ENCODE measurements around the gene IQGAP2. TPM values are rescaled to one million over a fixed set of nuclear protein-coding genes. Genes with fewer than 3 reads are reported as not detected.
"Not testable (repeated sequence)": the region's sequence is repeated elsewhere in the genome, so short reads cannot be mapped to it uniquely, and the experiment has no call there.

Gene IQGAP2
- total RNA-seq, 1 donor from 2014 or later, result 7.8 TPM

DNA sequence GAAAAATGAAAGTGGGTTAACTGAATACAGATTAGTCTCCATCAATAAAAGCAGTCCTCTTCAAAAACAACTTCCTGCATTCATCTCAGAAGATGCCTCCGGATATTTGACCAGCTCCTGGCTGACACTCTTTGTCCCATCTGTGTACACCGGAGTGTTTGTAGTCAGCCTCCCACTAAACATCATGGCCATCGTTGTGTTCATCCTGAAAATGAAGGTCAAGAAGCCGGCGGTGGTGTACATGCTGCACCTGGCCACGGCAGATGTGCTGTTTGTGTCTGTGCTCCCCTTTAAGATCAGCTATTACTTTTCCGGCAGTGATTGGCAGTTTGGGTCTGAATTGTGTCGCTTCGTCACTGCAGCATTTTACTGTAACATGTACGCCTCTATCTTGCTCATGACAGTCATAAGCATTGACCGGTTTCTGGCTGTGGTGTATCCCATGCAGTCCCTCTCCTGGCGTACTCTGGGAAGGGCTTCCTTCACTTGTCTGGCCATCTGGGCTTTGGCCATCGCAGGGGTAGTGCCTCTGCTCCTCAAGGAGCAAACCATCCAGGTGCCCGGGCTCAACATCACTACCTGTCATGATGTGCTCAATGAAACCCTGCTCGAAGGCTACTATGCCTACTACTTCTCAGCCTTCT lies 329.4 kb downstream of the IQGAP2 start:
- intact Hi-C loops (cut with micrococcal nuclease), result no loop called here
- no peak for DNase-seq

DNA sequence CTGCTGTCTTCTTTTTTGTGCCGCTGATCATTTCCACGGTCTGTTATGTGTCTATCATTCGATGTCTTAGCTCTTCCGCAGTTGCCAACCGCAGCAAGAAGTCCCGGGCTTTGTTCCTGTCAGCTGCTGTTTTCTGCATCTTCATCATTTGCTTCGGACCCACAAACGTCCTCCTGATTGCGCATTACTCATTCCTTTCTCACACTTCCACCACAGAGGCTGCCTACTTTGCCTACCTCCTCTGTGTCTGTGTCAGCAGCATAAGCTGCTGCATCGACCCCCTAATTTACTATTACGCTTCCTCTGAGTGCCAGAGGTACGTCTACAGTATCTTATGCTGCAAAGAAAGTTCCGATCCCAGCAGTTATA lies 329.9 kb downstream of the IQGAP2 start:
- ATAC-seq, result no peak
- intact Hi-C loops (cut with micrococcal nuclease), result no loop called here
- no peak for DNase-seq

More for the DNA sequence above, 329.4 kb downstream of the IQGAP2 start:
- ATAC-seq, result no peak

DNA sequence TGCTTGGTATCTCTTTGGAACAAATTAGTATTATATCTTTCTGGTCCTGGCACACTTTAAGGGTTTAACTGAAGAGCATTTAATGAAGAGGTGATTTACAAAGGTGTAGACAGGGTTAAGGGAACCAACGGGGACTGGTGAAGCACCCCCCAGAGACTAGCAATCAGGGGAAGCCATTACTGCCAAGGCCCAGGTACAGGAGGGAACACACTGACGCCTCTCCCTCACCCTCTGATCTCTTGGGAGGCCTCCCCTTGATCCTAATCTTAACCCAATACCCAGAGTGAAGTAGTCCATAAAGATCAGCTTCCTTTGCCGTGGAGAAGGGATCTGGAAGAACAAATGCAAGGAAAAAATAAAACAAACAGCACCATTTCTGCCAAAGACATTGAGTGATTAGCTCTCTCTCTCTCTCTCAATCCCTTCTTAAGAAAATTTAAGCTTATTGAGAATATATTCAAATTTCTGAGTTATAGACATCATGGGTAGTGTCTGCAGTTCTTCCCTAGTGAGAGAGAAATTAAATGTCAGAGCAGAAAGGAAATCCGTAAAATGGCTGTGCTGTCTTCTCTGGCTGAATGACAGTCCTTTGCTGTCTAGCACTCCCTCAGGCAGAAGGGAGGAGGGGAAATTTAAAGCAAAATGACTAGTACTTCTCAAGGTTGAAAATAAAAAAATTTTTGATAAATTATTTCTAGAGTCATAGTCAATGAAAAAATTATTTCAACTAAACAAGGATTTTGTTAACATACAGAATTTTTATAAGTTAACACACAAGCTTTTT lies 332.9 kb downstream of the IQGAP2 start:
- no peak for DNase-seq
- ATAC-seq, result no peak
- intact Hi-C loops (cut with micrococcal nuclease), result no loop called here

DNA sequence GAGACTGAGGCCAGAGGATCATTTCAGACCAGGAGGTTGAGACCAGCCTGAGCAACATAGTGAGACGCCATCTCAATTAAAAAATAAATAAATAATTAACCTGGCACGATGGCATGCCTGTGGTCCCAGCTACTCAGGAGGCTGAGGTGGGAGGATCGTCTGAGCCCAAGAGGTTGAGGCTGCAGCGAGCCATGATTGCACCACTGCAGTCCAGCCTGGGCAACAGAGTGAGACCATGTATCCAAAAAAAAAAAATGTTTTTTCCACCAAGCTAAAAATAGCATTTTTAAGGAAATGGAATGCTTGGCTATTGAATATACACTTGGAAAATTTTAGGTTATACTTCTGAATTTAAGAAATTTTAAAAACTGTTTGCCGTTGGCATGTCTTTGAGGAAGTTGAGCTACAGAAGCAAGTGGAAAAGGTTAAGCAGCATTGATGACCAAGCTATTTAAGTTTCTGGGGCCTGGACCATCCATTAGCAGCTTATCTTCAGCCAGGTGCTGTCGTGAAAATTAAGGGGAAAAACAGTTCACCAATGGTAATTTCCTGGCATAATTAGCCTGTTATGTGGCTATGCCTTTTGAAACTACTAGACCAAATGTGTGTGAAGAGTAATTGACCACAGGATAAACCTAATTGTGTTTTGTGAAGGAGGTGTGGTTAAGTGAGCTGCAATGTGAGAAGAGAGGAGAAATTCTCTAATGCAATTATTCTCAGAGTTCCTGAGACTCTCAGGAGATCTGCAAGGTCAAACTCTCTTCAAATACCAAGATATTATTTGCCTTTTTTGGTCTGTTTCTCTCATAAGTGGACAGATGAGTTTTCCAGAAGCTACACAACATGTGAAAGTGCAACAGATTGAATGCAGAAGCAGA lies 333.8 kb downstream of the IQGAP2 start:
- no peak for DNase-seq
- intact Hi-C loops (cut with micrococcal nuclease), result no loop called here
- ATAC-seq, result peak; percentile 50

DNA sequence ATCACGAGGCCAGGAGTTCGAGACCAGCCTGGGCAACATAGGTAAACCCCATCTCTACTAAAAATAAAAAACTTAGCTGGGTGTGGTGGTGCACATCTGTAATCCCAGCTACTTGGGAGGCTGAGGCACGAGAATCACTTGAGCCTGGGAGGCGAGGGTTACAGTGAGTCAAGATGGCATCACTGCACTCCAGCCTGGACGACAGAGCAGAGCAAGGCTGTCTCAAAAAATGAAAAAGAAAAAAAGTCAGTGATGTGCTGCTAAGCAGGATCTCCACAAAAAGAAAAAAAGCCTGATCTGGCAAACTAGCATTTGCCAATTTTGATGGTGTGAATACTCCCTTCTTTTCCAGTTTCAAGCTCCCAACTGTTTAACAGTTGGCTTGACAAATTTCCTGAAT lies 334.8 kb downstream of the IQGAP2 start:
- intact Hi-C loops (cut with micrococcal nuclease), result no loop called here

DNA sequence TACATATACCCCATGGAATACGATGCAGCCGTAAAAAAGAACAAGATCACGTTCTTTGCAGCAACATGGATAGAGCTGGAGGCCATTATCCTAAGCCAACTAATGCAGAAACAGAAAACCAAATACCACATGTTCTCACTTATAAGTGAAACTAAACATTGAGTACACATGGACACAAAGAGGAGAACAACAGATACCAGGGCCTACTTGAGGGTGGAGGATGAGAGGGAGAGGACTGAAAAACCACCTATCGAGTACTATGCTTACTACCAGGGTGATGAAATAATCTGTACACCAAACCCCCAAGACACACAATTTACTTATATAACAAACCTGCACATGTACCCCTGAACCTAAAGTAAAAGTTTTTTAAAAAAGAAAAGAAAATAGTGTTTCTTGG lies 338.4 kb downstream of the IQGAP2 start:
- DNase-seq; ATAC-seq; intact Hi-C loops (cut with micrococcal nuclease): not testable (repeated sequence)

More for the DNA sequence above, 334.8 kb downstream of the IQGAP2 start:
- ATAC-seq, result no peak
- no peak for DNase-seq

DNA sequence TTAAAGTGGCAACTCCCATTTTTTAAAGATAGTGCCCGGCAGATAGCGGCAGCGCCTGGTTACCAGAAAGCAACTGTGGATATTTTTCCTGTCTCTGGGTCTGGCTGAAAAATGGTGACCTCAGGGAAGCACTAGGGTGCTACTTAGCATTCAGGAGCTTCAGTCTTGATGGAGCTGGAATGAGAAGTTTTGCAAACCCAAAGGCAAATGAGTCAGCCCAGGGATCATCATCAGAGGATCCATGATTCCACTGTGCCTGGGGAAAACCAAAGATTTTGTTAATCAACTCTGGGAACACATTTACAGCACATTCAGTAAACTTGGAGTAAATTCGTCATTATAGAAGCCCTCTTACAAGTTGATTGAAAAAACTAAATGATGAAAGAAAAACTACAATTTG lies 339.5 kb downstream of the IQGAP2 start:
- intact Hi-C loops (cut with micrococcal nuclease), result no loop called here
- ATAC-seq (no peak), DNase-seq (no peak)

DNA sequence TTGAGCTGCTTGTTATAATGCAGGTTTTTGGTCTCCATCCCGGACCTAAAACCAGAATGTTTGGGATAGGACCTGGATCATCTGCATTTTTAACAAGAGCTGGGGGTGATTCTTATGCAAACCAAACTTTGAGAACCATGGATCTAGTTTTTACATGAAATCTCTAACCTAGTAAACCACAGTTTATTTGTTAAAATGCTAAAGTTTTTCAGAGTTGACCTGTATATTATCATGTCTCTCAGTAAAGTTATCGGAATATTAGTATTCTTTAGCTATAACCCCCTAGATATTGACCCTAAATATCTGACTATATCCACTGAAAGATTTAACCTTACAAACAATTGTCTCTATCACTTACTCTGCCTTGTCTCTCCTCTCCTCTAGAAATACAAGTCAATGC lies 341.5 kb downstream of the IQGAP2 start:
- DNase-seq (no peak), ATAC-seq (no peak)
- intact Hi-C loops (cut with micrococcal nuclease), result no loop called here

DNA sequence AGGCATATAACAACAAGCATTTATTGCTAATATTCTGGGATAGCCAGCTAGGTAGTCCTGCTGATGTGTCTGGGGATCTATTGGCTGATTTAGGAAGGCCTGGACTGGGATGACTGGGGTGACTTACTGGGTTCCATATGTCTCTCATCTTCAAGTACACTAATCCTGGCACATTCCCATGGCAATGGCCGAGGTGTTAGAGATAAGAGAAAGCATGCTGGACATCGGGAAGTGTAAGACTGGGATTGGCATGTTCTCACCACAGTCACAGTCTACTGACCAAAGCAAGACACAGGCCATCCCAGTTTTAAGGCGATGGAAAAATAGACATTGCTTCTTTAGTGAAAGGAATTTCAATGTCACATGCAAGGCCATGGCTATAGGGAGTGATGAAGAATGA lies 342.6 kb downstream of the IQGAP2 start:
- ATAC-seq (no peak), DNase-seq (no peak)
- intact Hi-C loops (cut with micrococcal nuclease), result no loop called here

DNA sequence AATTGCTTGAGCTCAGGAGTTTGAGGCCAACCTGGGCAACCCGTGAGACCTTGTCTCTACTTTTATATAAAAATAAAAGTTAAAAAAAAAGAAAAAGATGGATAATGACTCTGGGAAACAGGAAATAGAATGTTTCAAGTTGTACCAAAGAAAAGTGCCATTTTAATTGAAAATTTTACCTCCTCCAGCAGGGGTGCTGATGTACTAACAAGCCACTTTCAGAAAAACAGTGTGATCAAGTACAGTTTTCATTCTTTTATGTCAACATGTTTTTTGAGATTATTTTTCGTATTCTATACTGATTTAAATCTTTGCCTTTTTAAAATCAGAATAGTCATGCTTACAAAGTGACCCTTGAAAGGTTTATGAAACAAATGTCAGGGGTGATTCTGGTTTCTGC lies 343.6 kb downstream of the IQGAP2 start:
- intact Hi-C loops (cut with micrococcal nuclease), result no loop called here
- no peak for ATAC-seq
- DNase-seq, result no peak

DNA sequence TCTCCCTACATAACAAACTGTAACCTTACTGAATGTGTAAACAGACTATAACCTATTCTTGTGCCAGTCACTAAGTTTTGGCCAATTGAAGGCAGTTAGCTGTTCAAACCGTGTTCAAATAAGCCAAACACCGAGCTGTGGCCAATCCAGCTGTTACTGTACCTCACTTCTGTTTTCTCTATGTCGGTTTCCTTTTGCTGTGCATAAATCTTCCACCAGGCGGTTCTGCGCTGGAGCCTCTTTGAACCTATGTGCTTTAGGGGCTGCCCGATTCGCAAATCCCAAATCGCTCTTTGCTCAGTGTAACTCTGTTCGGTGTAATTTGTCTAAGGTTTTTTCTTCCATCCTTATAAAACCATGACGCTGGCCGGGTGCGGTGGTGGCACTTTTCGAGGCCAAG lies 344.6 kb downstream of the IQGAP2 start:
- intact Hi-C loops (cut with micrococcal nuclease), result no loop called here
- no peak for DNase-seq
- ATAC-seq, result no peak

DNA sequence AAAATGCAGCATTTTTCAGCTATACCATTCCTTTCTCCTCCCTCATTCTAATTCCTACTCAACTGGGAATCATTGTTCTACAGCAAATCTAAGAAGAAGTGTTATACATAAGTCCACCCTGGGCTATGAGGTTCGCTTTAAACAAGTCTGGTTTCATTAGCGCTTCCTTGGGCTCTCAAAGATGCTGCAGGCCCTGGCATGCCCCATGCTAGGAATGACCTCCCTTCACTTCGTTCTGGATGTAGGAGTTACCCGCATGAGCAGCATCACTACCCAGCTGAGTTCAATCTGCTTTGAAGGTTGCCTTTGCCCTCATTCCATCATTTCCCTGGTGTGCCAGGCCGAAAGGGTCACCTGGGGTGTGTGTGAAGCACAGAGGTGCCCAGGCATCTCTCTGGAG lies 348.2 kb downstream of the IQGAP2 start:
- no peak for ATAC-seq

DNA sequence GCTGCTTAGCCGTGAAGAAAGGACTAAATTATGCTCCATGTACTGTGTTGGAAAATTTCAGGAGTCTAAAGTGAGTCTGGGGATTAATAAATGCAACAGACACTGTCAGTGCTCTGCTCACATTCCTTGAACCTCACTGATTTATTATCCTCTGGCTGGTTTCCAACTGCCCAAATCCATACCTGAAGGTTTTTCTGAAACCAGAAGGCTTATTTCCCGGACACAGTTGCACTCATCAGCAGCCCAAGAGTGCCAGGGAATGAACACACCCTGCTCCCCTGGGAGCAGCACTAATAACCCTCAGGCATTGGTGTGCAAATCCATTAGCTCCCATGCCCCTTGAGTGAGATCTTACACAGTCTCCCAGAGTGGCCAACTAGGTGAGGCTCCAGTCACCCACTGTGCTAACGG lies 351.6 kb downstream of the IQGAP2 start:
- no peak for DNase-seq
- ATAC-seq, result no peak
- intact Hi-C loops (cut with micrococcal nuclease), result no loop called here

More for the DNA sequence above, 348.2 kb downstream of the IQGAP2 start:
- DNase-seq, result no peak
- intact Hi-C loops (cut with micrococcal nuclease), result no loop called here

DNA sequence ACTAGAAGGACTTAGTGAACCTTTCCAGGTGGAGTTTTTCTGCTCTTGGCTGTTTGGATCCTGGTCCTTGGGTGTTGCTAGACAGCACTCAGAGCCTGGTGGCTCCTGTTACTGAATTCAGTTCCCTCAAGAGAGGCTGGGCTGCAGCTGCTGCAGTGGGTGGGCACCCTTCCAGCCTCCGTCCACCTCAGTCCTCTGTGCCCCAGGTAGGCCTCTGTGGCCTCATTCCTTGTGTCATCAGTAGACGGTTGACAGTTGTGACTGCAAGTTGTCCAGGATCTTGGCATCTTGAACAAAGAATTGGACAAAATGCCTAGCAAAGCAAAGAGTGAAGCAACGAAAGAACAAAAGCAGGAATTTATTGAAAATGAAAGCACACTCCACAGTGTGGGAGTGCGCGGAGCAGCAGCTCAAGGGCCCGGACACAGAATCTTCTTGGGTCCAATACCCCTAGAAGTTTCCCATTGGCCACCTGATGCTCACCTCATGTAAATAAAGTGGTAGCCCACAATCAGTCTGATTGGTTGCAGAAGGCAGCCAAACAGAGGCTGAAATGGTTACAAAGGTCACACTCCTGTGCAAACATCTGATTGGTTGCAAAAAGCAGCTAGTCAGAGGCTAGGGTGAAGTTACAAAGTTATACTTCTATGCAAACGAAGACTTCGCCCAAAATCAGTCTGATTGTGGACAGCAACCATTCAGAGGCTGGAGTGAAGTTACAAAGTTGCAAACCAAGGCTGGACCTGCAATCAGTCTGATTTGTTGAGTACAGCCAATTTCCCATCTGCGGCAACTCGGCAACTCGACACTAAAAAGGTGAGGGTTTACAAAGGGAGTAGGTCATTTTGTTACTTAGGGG lies 352.9 kb downstream of the IQGAP2 start:
- ATAC-seq, result no peak
- intact Hi-C loops (cut with micrococcal nuclease), result no loop called here
- DNase-seq, result no peak

DNA sequence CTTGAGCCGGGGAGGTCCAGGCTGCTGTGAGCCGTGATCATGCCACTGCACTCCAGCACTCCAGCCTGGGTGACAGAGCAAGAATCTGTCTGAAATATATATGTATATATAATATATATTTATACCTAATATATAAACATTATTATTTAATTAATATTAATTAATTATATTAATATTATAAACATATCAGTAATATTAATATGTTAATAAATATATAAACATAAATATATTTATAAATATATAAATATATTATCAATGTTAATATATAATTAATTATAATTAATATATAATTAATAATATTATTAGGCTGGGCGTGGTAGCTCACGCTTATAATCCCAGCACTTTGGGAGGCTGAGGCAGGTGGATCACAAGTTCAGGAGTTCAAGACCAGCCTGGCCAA lies 354.0 kb downstream of the IQGAP2 start:
- ATAC-seq, result no peak
- intact Hi-C loops (cut with micrococcal nuclease), result no loop called here

More for the DNA sequence above, 354.0 kb downstream of the IQGAP2 start:
- DNase-seq, result no peak

All from left ventricle myocardium superior (tissue), 1 donor.